ENCODE data around the gene SRMS.
"Not testable (repeated sequence)": the region's sequence is repeated elsewhere in the genome, so short reads cannot be mapped to it uniquely, and the experiment has no call there.

Gene SRMS

GRCh38 chr20:63572071-63572787 is 24.7 kb upstream of the SRMS start:
- Histone ChIP-seq H3K79me2 (ENCODE audit: insufficient read depth, low read length) (no peaks in the 10 kb centered on the region), H2AFZ (ENCODE audit: low read length) (no peak overlapping the region), H3K27me3 (ENCODE audit: insufficient read depth, low read length, poor library complexity, severe bottlenecking) (peaks cover 4% of the 10 kb centered on the region), H3K4me3 (ENCODE audit: low read length, poor library complexity, severe bottlenecking) (no peak overlapping the region), H3K36me3 (ENCODE audit: insufficient read depth, low read length) (no peaks in the 10 kb centered on the region), H3K4me1 (ENCODE audit: insufficient read depth, low read length, poor library complexity, severe bottlenecking) (peaks cover 37% of the 10 kb centered on the region), H3F3A (ENCODE audit: low read depth) (no peaks in the 10 kb centered on the region), H3K9me3 (ENCODE audit: insufficient read depth, low read depth, low read length) (no peaks in the 10 kb centered on the region), H3K9me2 (replicated peaks; ENCODE audit: low read depth, low read length) (no peaks in the 10 kb centered on the region), H3K4me2 (ENCODE audit: low read depth, low read length, poor library complexity, severe bottlenecking) (no peak overlapping the region), H3K9ac (ENCODE audit: low read depth, low read length, poor library complexity, severe bottlenecking) (no peak overlapping the region), H4K20me1 (ENCODE audit: insufficient read depth, low read length, poor library complexity, severe bottlenecking) (peaks cover 13% of the 10 kb centered on the region)
- TF ChIP-seq EZH2phosphoT487 (IDR thresholded peaks at IDR 0.05; ENCODE audit: borderline replicate concordance) (no peak), CTCF (conservative IDR thresholded peaks at IDR 0.05; ENCODE audit: low read length) (no peak)

- H3K79me2 ChIP-seq (ENCODE audit: insufficient read depth, low read length); H2AFZ ChIP-seq (ENCODE audit: low read length); H3K27me3 ChIP-seq (ENCODE audit: insufficient read depth, low read length, poor library complexity, severe bottlenecking); H3K9me3 ChIP-seq (ENCODE audit: insufficient read depth, low read depth, low read length); H3K36me3 ChIP-seq (ENCODE audit: insufficient read depth, low read length); H3K9me2 ChIP-seq (replicated peaks; ENCODE audit: low read depth, low read length); H3F3A ChIP-seq (ENCODE audit: low read depth); H3K4me3 ChIP-seq (ENCODE audit: low read length, poor library complexity, severe bottlenecking); H3K9ac ChIP-seq (ENCODE audit: low read depth, low read length, poor library complexity, severe bottlenecking); H3K4me2 ChIP-seq (ENCODE audit: low read depth, low read length, poor library complexity, severe bottlenecking): not testable (repeated sequence)
- Histone ChIP-seq H3K4me1 (ENCODE audit: insufficient read depth, low read length, poor library complexity, severe bottlenecking) (peaks cover 38% of the 10 kb centered on the region), H4K20me1 (ENCODE audit: insufficient read depth, low read length, poor library complexity, severe bottlenecking) (peaks cover 13% of the 10 kb centered on the region)
Observed at GRCh38 chr20:63571087-63571478, 23.5 kb upstream of the SRMS start.

GRCh38 chr20:63570281-63571086 is 22.9 kb upstream of the SRMS start:
- H3K27me3 ChIP-seq (ENCODE audit: insufficient read depth, low read length, poor library complexity, severe bottlenecking): peaks cover 4% of the 10 kb centered on the region
- H3K79me2 ChIP-seq (ENCODE audit: insufficient read depth, low read length): no peaks in the 10 kb centered on the region
- no peak overlapping the region for H3K4me2 ChIP-seq (ENCODE audit: low read depth, low read length, poor library complexity, severe bottlenecking)

More at GRCh38 chr20:63570281-63571086, 22.9 kb upstream of the SRMS start:
- Histone ChIP-seq H3K9me3 (ENCODE audit: insufficient read depth, low read depth, low read length) (no peaks in the 10 kb centered on the region), H3K9ac (ENCODE audit: low read depth, low read length, poor library complexity, severe bottlenecking) (no peak overlapping the region), H3F3A (ENCODE audit: low read depth) (no peaks in the 10 kb centered on the region), H4K20me1 (ENCODE audit: insufficient read depth, low read length, poor library complexity, severe bottlenecking) (peaks cover 13% of the 10 kb centered on the region), H3K36me3 (ENCODE audit: insufficient read depth, low read length) (no peaks in the 10 kb centered on the region), H3K4me3 (ENCODE audit: low read length, poor library complexity, severe bottlenecking) (no peak overlapping the region), H3K4me1 (ENCODE audit: insufficient read depth, low read length, poor library complexity, severe bottlenecking) (peaks cover 38% of the 10 kb centered on the region), H3K9me2 (replicated peaks; ENCODE audit: low read depth, low read length) (no peaks in the 10 kb centered on the region), H2AFZ (ENCODE audit: low read length) (no peak overlapping the region)
- no peak for TF ChIP-seq EZH2phosphoT487 (IDR thresholded peaks at IDR 0.05; ENCODE audit: borderline replicate concordance)
- no peak for TF ChIP-seq CTCF (conservative IDR thresholded peaks at IDR 0.05; ENCODE audit: low read length)

Measured in Loucy (cell line).